HCT116 (cell line): Measurements from ENCODE around the gene MYO16. TPM values are rescaled to one million over a fixed set of nuclear protein-coding genes. Genes with fewer than 3 reads are reported as not detected.

Experiments used
- ATAC-seq: fragments of 200-7000 bp; cut with Tn5 transposase; 2 replicates; pipeline ENCODE4 v1.9.1; 2020; ENCODE audit warnings: mild to moderate bottlenecking, moderate library complexity
- BruUV-seq: library from RNA; stranded (reverse); fragments of 400-500 nt; replicated peaks from 2 replicates; lab custom pipeline; 2021; lab: Mats Ljungman, UMichigan
- CTCF ChIA-PET: fragments of 300-600 bp; sonication (Branson Sonifier 250); formaldehyde crosslinking; loops from one replicate; lab custom pipeline; 2021; ENCODE audit warnings: antibody characterized with exemption; lab: Charles Lee
- POLR2A ChIA-PET: fragments of 300-600, 350-600 bp; sonication (Branson Sonifier 250); formaldehyde crosslinking; loops from one replicate; lab custom pipeline; 2021; ENCODE audit warnings: antibody characterized with exemption; lab: Charles Lee
- RAD21 ChIA-PET, 2 experiments: fragments of 300-600 bp; sonication (Branson Sonifier 250); formaldehyde crosslinking; loops; one replicate each; lab custom pipeline; 2023; ENCODE audit warnings: low total read pairs in 2 of 2; ENCODE audit not compliant: uncharacterized antibody in 2 of 2, unreplicated experiment in 2 of 2, low non-redundant PET in 1 of 2; lab: Charles Lee
- DNase-seq: peaks from one replicate; pipeline ENCODE4 v3.0.0-alpha.2; 2010; ENCODE audit warnings: low read depth, low spot score
- H2AFZ ChIP-seq: fragments of 200-600 bp; shearing (Covaris generic), sonication (generic); 2 replicates; pipeline ENCODE4 v1.6.1; 2017; ENCODE audit warnings: low read depth, mixed run types, mixed read lengths, antibody characterized with exemption, low read length; ENCODE audit not compliant: poor library complexity, severe bottlenecking
- H3K27ac ChIP-seq: 2 replicates; pipeline ENCODE4 v1.5.1; 2012; ENCODE audit warnings: low read depth, low read length
- H3K27me3 ChIP-seq: fragments of 200-600 bp; sonication (generic); 2 replicates; pipeline ENCODE4 v1.6.1; 2016; ENCODE audit warnings: mixed run types, low read length, mixed read lengths; ENCODE audit not compliant: insufficient read depth
- H3K36me3 ChIP-seq, 2 experiments: fragments of 200-500 bp in 1 of 2; fragments of 200-600 bp in 1 of 2; sonication (Bioruptor generic) in 1 of 2; sonication (generic) in 1 of 2; 2 replicates each; pipeline versions ENCODE4 v1.5.1 to v1.6.1; 2014 to 2016; ENCODE audit warnings: low read length in 2 of 2, inconsistent platforms in 1 of 2, mixed read lengths in 1 of 2, mixed run types in 1 of 2; ENCODE audit not compliant: insufficient read depth in 2 of 2, control insufficient read depth in 1 of 2
- H3K4me1 ChIP-seq, 2 experiments: fragments of 200-600 bp in 1 of 2; sonication (generic) in 1 of 2; 2 replicates each; pipeline versions ENCODE4 v1.5.1 to v1.6.1; 2012 to 2017; ENCODE audit warnings: low read length in 2 of 2, inconsistent platforms in 1 of 2, mild to moderate bottlenecking in 1 of 2, mixed read lengths in 1 of 2, mixed run types in 1 of 2, moderate library complexity in 1 of 2; ENCODE audit not compliant: insufficient read depth in 2 of 2, control insufficient read depth in 1 of 2
- H3K4me2 ChIP-seq: fragments of 200-600 bp; sonication (generic); 2 replicates; pipeline ENCODE4 v1.6.1; 2017; ENCODE audit warnings: mixed run types, low read length, mixed read lengths
- H3K4me3 ChIP-seq, 2 experiments: fragments of 200-600 bp in 1 of 2; sonication (generic) in 1 of 2; replicated peaks in 1 of 2; 2 replicates each; pipeline ENCODE4 v1.5.1; 2011 to 2016; ENCODE audit warnings: low read length in 2 of 2, control low read depth in 1 of 2, low read depth in 1 of 2, mild to moderate bottlenecking in 1 of 2, mixed read lengths in 1 of 2, mixed run types in 1 of 2
- H3K79me2 ChIP-seq: fragments of 200-600 bp; sonication (generic); 2 replicates; pipeline ENCODE4 v1.6.1; 2017; ENCODE audit warnings: mild to moderate bottlenecking, mixed run types, low read length, moderate library complexity, mixed read lengths; ENCODE audit not compliant: insufficient read depth
- H3K9ac ChIP-seq: fragments of 200-600 bp; sonication (generic); 2 replicates; pipeline ENCODE4 v1.6.1; 2016; ENCODE audit warnings: low read length, mixed read lengths
- H3K9me2 ChIP-seq: fragments of 200-600 bp; sonication (generic), shearing (Covaris generic); 2 replicates; pipeline ENCODE4 v1.6.1; 2017; ENCODE audit warnings: mixed run types, mild to moderate bottlenecking, moderate library complexity; ENCODE audit not compliant: insufficient read depth
- H3K9me3 ChIP-seq, 2 experiments: fragments of 200-500 bp in 1 of 2; fragments of 200-600 bp in 1 of 2; sonication (Bioruptor generic) in 1 of 2; sonication (generic) in 1 of 2; 2 replicates each; pipeline ENCODE4 v1.6.1; 2014 to 2017; ENCODE audit warnings: low read length in 2 of 2, mixed read lengths in 2 of 2, inconsistent platforms in 1 of 2, low read depth in 1 of 2, mild to moderate bottlenecking in 1 of 2, mixed run types in 1 of 2, moderate library complexity in 1 of 2; ENCODE audit not compliant: control insufficient read depth in 1 of 2, insufficient read depth in 1 of 2
- H4K20me1 ChIP-seq: fragments of 200-600 bp; sonication (generic), shearing (Covaris generic); 2 replicates; pipeline ENCODE4 v1.6.1; 2017; ENCODE audit warnings: mixed run types, mild to moderate bottlenecking, moderate library complexity; ENCODE audit not compliant: insufficient read depth
- ATF3 ChIP-seq: IDR thresholded peaks from 2 replicates; pipeline ENCODE4 v1.6.1; 2012
- ELF1 ChIP-seq: IDR thresholded peaks from 2 replicates; pipeline ENCODE4 v1.6.1; 2012; ENCODE audit warnings: low read depth, borderline replicate concordance
- EZH2phosphoT487 ChIP-seq: fragments of 200-600 bp; IDR thresholded peaks from 2 replicates; pipeline ENCODE4 v1.6.1; 2018; ENCODE audit warnings: antibody characterized with exemption, borderline replicate concordance
- FOSL1 ChIP-seq: IDR thresholded peaks from 2 replicates; pipeline ENCODE4 v1.6.1; 2012; ENCODE audit warnings: low read depth
- JUND ChIP-seq: IDR thresholded peaks from 2 replicates; pipeline ENCODE4 v1.6.1; 2012
- MAX ChIP-seq: IDR thresholded peaks from 2 replicates; pipeline ENCODE4 v1.6.1; 2012
- POLR2A ChIP-seq: IDR thresholded peaks from 2 replicates; pipeline ENCODE4 v1.7.0; 2011; ENCODE audit warnings: borderline replicate concordance; ENCODE audit not compliant: insufficient read depth, insufficient read length; ENCODE audit errors: extremely low read depth
- POLR2AphosphoS5 ChIP-seq: IDR thresholded peaks from 2 replicates; pipeline ENCODE4 v1.6.1; 2011; ENCODE audit warnings: mild to moderate bottlenecking, low read depth, low read length, moderate library complexity
- RAD21 ChIP-seq: IDR thresholded peaks from 2 replicates; pipeline ENCODE4 v1.6.1; 2012; ENCODE audit warnings: low read depth, mild to moderate bottlenecking
- REST ChIP-seq: IDR thresholded peaks from 2 replicates; pipeline ENCODE4 v1.6.1; 2012; ENCODE audit warnings: low read depth
- SIN3A ChIP-seq: IDR thresholded peaks from 2 replicates; pipeline ENCODE4 v1.6.1; 2012; ENCODE audit warnings: low read depth
- SP1 ChIP-seq: IDR thresholded peaks from 2 replicates; pipeline ENCODE4 v1.6.1; 2012; ENCODE audit warnings: low read depth
- SRF ChIP-seq: IDR thresholded peaks from 2 replicates; pipeline ENCODE4 v1.6.1; 2012; ENCODE audit warnings: low read depth
- TCF7L2 ChIP-seq: IDR thresholded peaks from 2 replicates; pipeline ENCODE4 v1.7.0; 2011; ENCODE audit warnings: borderline replicate concordance, inconsistent platforms; ENCODE audit not compliant: insufficient read depth, insufficient read length; ENCODE audit errors: extremely low read depth
- YY1 ChIP-seq: IDR thresholded peaks from 2 replicates; pipeline ENCODE4 v1.6.1; 2011; ENCODE audit warnings: low read length, low read depth, moderate library complexity, mild to moderate bottlenecking; ENCODE audit not compliant: insufficient replicate concordance; ENCODE audit errors: extremely low read depth
- ZBTB33 ChIP-seq: IDR thresholded peaks from 2 replicates; pipeline ENCODE4 v1.6.1; 2011; ENCODE audit warnings: mild to moderate bottlenecking, low read length, moderate library complexity; ENCODE audit not compliant: insufficient replicate concordance; ENCODE audit errors: extremely low read depth
- ZFX ChIP-seq: fragments of 450-650 bp; IDR thresholded peaks from 2 replicates; pipeline ENCODE4 v1.6.1; 2017
- ZNF274 ChIP-seq: fragments of 200-500 bp; sonication (Bioruptor generic); IDR thresholded peaks from 2 replicates; pipeline ENCODE4 v1.6.1; 2014; ENCODE audit warnings: mild to moderate bottlenecking, low read depth, low read length, inconsistent platforms
- intact Hi-C: fragments of 100-400 bp; cut with micrococcal nuclease; formaldehyde crosslinking; loops from 2 replicates; pipeline ENCODE4 v1.10.0; 2022
- total RNA-seq: library from RNA; stranded (reverse); gene quantifications from one replicate; pipeline ENCODE4 v1.2.1, GENCODE V29; 2021; ENCODE audit not compliant: unreplicated experiment

The MYO16 gene
- total RNA-seq, 1 experiment from 2014 or later, result 0.07 TPM

- intact Hi-C loops, result loop anchor here (10.0 kb wide), 1 partner anchor 977 kb away; the partner anchor contains the start of genes ABHD13 and LIG4
- no TSS peak for BruUV-seq
- Histone ChIP-seq H4K20me1 (no peaks in the 10 kb centered on the region), H3K9me2 (no peaks in the 10 kb centered on the region), H3K4me2 (no peak overlapping the region), H3K27ac (no peak overlapping the region), H3K79me2 (no peaks in the 10 kb centered on the region), H3K9ac (no peak overlapping the region), H2AFZ (no peak overlapping the region), H3K36me3 (no peaks in the 10 kb centered on the region), H3K4me1 (peaks cover 0 to 12% of the 10 kb centered on the region in 2 experiments; a peak in 2 of 4 replicates), H3K27me3 (no peaks in the 10 kb centered on the region), H3K4me3 (no peak overlapping the region)
- DNase-seq (no peak), ATAC-seq (no peak)
- ChIA-PET POLR2A (no interaction called here), RAD21 (no interaction called here)
- TF ChIP-seq POLR2A (no peak), SIN3A (no peak), MAX (no peak), ZBTB33 (no peak), REST (no peak), ELF1 (no peak), EZH2phosphoT487 (no peak), RAD21 (no peak), TCF7L2 (no peak), ZFX (no peak), POLR2AphosphoS5 (no peak), SRF (no peak), SP1 (no peak), FOSL1 (no peak), JUND (no peak), ATF3 (no peak), YY1 (no peak), ZNF274 (no peak)
- TF ChIP-seq, all 23 proteins: peak for 0
- CTCF ChIA-PET, result no interaction called here
- no peaks in the 10 kb centered on the region for H3K9me3 ChIP-seq
These were observed 562.0 kb downstream of the MYO16 start for GRCh38 chr13:109191413-109191812.
